GM19324 (cell line): ENCODE data around the gene MAP3K6.
"Not testable (repeated sequence)": the region's sequence is repeated elsewhere in the genome, so short reads cannot be mapped to it uniquely, and the experiment has no call there.

Experiments
- ATAC-seq: cut with Tn5 transposase; IDR thresholded peaks from one replicate; pipeline ENCODE4 v1.9.1; 2021; ENCODE audit warnings: mild to moderate bottlenecking, moderate library complexity; ENCODE audit not compliant: unreplicated experiment, low FRiP score

MAP3K6 gene

DNA sequence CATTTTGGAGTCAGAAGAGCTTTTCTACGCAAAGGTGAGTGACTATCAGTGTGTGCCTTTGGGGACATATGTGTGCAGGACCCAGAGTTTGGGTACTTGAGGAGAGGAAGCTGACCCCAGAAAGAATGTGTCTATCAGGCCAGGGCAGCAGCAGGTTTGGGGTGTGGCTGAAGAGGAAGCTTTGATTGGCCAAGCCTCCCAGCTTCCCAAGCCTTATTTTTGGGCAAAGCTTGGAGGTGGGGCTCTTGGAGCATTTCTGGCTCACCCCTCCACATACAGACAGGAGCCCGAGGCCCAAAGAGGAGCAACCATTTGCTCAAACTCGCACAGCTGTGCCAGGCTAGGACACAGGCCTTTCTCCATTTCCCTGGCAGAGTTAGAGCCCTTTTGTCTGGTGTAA lies 30.3 kb upstream of the MAP3K6 start:
- ATAC-seq: no peak

- no peak for ATAC-seq
Measured at GRCh38 chr1:27395441-27396195, 28.9 kb upstream of the MAP3K6 start.

DNA sequence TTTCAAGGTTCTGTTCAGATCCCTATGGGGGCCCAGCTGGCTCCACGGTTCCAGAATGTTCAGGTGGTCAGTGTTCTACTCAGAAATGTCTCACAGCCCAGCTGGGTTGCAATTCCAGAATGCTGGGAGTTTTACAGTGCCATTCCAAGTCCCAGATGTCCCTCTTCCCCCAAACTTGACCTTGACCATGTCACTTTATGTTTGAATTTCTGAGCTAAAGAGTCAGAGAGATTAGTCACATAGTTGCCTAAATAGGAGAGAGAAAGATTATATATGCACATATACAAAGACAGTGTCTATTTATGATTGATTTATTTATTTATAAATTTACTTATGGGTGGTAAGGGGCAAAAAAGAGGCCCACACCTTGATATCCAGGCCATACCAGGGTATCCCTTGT lies 28.2 kb upstream of the MAP3K6 start:
- no peak for ATAC-seq

DNA sequence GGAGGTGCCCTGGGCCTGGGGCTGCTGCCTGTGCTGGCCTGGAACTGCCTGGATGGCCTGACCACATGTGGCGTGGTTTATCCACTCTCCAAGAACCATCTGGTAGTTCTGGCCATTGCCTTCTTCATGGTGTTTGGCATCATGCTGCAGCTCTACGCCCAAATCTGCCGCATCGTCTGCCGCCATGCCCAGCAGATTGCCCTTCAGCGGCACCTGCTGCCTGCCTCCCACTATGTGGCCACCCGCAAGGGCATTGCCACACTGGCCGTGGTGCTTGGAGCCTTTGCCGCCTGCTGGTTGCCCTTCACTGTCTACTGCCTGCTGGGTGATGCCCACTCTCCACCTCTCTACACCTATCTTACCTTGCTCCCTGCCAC lies 27.5 kb upstream of the MAP3K6 start:
- no peak for ATAC-seq

DNA sequence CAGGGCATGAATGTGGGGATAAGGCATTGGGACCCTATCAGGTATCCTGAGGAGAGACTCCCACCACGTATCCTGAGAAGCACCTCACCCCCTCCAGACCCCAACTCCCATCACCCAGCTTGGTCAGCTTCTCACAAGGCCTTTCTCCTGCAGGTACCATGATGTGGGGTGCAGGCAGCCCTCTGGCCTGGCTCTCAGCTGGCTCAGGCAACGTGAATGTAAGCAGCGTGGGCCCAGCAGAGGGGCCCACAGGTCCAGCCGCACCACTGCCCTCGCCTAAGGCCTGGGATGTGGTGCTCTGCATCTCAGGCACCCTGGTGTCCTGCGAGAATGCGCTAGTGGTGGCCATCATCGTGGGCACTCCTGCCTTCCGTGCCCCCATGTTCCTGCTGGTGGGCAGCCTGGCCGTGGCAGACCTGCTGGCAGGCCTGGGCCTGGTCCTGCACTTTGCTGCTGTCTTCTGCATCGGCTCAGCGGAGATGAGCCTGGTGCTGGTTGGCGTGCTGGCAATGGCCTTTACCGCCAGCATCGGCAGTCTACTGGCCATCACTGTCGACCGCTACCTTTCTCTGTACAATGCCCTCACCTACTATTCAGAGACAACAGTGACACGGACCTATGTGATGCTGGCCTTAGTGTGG lies 27.0 kb upstream of the MAP3K6 start:
- no peak for ATAC-seq

GRCh38 chr1:27392778-27393635 lies 26.2 kb upstream of the MAP3K6 start:
- no peak for ATAC-seq

DNA sequence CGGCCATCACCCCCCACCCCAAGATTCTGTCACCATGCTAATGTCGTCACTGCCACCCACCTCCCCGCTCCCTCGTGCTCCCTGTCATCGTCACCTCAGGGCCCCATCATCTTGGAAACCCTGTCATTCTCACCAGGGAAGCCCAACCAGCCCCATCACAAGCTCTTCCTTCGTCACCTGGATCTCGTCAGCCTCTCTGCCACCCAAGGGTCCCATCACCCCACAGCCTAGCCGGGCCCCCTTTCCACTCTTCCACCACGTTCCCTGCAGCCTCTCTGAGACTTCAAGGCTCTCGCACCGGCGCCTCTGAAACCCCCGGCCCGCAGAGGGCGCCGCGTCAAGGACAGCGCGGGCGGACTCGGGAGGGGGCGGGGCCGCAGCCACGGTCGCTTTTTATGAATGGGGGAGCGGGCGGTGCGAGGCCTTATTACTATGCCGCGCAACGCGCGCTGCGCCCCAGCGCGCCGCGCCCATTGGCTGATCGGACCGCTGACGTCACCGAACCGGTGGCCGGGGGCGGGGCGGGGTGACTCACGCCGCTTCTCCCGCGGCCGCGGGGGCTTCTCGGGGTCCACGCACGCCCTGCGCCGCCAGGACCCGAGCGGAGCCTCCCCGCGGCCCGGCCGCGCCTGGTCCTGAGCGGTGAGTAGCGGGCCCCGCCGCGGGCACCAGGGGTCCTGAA lies 25.5 kb upstream of the MAP3K6 start, which contains the start of gene GPR3:
GPR3 (plus strand) TSS at position 527 of the 682 bp plus-strand sequence. CDS start 1,177 bp downstream, outside the sequence.
- ATAC-seq: peak; percentile 79

GRCh38 chr1:27391511-27392095 lies 24.8 kb upstream of the MAP3K6 start:
- ATAC-seq: no peak

- no peak for ATAC-seq
Measured at GRCh38 chr1:27388337-27389005, 21.7 kb upstream of the MAP3K6 start.

GRCh38 chr1:27384797-27385196 lies 18.0 kb upstream of the MAP3K6 start:
- not testable (repeated sequence) for ATAC-seq

DNA sequence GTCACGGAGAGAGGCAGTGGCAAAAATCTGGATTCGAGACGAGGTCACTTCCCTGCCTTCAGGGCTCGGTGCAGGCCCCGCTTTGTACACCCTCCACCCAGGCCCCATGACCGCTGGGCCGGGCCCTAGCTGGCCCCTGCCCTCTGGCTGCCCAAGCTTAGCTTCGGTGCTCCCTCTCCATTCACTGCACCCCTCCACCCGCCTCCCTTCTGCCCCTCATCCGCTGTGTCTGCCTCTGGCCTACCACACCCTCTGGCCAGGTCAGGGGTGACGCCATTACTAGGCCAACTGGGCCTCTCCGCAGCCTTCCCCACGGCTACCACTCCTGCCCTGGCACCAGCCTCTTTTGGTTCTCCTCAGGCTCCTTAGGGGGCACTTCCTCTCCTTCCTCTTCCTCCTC lies 16.9 kb upstream of the MAP3K6 start:
- no peak for ATAC-seq

DNA sequence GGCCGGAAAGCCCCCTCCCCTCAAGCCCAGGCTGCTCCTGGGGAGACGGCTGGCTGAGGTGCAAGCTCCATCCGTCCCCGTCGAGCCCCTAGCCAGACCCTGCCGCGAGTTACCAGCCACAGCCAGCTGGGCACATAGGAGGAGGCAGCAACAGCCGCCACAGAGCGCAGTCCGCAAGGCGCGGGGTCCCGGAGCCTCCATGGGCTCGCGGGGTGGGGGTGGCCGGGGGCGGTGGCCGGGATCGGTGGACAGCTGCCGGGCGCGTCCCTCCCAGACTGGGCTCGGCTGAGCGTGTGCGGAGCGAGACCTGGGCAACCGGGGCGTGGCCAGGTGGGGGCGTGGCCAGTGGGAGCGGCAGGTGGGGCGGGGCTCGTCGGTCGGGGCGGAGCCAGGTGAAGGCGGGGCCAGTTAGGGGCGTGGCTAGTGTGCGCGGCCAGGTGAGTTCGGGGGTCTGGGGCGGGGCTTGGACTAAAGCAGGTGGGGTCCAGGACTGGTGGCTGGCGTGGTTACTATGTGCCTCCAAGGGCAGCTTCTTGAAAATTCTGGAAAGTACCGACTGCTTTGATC lies 16.4 kb upstream of the MAP3K6 start, which contains the start of gene CD164L2:
CD164L2 (minus strand) TSS at position 295 of the 567 bp plus-strand sequence; CDS start at position 201, 94 bp downstream.
- ATAC-seq: no peak

DNA sequence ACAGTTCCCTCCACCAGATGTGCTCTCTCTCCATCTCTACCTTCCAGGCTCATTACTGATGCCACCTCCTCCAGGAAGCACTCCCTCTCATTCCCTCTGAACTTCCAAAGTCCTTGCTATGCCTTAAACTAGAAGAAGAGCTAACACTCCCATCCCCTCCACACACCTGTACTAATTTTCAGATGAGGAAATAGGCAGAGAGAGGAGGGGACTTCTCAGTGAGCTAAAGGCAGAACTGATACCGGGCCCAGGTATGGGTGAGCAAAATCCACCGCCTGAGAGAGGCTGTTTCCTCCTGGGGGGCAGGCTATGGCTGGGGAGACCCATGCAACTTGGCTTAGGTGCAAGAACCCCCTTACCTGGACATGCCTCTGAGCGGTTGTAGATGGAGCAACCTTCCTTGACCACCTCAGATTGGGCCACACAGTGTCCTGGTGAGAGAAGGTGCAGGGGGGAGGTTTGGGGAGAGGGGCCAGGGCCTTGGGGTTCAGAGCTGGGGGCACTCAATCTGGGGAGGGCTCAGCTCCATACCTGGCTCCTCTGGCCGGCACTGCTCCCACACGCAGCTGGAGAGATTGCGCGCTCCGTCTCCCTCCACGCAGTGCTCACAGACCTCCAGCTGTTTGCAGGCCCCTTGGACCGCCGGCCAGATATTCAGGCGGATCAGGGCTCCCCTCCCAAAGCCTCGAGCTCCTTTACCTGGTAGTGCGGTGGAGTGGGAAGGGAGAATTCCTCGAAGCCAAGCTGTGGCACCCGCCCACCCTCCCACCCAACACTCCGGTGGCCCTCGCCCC lies 15.4 kb upstream of the MAP3K6 start:
- ATAC-seq: no peak

DNA sequence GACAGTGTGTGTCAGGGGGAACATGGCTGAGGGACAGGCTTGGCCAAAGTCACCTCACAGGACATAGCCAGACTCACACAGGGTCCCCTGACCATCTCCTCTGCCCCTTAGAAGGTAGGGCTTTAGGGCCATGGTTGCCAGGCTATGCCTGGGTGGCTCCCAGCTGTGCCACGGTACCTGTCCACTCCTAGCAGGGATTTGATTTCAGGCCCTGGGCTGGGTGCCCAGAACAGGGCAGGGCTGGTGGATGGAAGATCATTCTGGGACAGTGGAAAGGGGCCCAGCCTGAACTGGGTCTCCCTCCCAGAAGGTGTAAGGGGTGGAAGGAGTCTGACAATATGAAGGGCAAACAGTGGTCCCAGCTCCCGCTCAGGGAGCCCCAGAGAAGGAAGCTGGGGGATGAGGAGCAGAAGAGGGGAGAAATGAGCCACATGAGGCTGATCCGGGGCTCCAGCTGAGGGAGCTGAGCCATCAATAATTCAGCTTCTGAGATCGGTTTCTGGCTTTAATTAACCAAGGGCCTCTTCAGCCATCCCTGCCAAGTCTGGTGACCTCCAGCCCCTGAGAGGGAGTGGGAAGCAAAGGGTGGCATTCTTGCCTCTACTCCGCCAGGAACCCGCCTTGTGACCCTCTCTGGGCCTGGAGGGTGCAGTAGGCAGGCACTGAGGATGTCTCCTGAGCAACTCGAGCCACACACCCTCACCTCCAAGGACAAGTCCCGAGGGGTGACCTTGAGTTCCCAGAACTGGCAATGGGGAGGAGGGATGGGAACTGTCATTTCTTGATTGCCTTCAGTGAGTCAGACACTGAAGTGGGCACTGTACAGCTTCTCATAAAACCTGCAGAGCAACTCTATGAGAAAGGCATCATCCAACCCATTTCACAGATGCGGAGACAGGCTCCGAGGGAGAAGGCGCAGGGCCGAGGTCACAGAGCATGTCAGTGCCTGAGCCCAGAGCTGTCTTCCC lies 14.3 kb upstream of the MAP3K6 start:
- no peak for ATAC-seq

DNA sequence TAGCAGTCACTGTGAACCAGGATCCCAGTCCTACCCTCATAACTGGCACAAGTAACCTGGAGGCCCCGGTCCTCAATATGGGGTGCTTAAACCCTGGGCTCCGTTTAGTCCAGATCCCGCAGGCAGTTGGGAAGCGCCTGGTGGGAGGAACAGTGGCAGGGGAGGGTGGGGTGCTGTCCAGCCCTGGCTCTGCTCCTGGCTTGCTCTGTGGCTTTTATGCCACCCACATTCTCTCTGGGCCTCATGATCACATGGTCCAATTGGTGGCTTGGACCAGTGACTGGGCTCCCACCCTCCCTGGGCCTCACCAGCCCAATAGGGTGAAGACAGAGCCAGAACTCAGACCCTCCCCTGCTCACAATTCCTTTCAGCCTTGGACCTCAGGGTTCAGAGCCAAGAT lies 13.5 kb upstream of the MAP3K6 start:
- ATAC-seq: no peak

DNA sequence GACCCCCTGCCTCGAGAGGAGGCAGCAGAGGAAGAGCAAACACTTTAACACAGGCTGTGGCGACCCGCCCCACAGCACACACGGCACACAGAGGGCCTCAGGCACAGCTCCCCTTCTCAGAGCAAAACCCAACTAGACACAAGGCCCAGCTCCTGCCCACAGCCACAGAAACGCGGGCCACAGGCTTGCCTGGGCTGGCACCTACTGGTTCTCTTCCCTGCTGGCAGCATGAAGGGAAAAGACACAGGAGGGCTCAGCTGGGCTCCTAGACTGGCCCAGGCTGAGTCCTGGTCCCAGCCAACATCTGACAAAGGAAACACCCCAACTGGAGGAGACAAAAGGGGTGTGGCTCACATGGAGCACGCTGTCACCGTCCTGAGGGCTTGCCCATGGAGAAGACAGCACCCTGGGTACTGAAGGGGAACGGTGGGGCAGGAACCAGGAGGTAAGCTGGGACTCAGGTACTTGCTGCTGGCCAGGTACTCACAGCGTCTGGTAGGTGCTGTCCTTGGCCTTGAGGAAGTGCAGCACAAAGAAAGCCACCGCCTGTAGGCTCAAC lies 12.9 kb upstream of the MAP3K6 start:
- no peak for ATAC-seq
